ENCODE data around the gene ZMYM4.
"Not testable (repeated sequence)": the region's sequence is repeated elsewhere in the genome, so short reads cannot be mapped to it uniquely, and the experiment has no call there.

The ZMYM4 gene

GRCh38 chr1:35326246-35326866 lies 57.8 kb downstream of the ZMYM4 start:
- TF ChIP-seq CSDC2 (CRISPR knock-in tag; IDR thresholded peaks at IDR 0.05), result no peak
- TF ChIP-seq PPARA (CRISPR knock-in tag; IDR thresholded peaks at IDR 0.05; ENCODE audit: borderline replicate concordance), result no peak
- TF ChIP-seq ZC3H10 (CRISPR knock-in tag; IDR thresholded peaks at IDR 0.05), result no peak
- TF ChIP-seq ZFP30 (CRISPR knock-in tag; IDR thresholded peaks at IDR 0.05), result no peak
- no peak for TF ChIP-seq ZNF565 (CRISPR knock-in tag; conservative IDR thresholded peaks at IDR 0.05; ENCODE audit: low read depth)
- TF ChIP-seq TSHZ2 (CRISPR knock-in tag; IDR thresholded peaks at IDR 0.05), result no peak
- no peak for TF ChIP-seq ARNTL (CRISPR knock-in tag; IDR thresholded peaks at IDR 0.05; ENCODE audit: borderline replicate concordance, low read depth)
- ATAC-seq, result no peak

DNA sequence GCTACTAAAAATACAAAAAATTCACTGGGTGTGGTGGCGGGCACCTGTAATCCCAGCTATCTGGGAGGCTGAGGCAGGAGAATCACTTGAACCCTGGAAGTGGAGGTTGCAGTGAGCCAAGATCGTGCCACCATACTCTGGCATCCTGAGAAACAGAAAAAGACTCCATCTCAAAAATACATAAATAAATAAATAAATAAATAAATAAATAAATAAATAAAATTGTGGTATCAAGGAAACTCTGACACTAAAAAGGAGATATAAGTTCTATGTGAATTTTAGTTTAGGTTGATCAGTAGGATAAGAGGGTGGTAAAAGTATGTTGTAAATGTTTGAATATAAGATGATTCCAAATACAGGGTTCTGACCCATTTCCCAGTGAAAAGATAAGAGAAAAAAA lies 63.1 kb downstream of the ZMYM4 start:
- not testable (repeated sequence) for ATAC-seq

DNA sequence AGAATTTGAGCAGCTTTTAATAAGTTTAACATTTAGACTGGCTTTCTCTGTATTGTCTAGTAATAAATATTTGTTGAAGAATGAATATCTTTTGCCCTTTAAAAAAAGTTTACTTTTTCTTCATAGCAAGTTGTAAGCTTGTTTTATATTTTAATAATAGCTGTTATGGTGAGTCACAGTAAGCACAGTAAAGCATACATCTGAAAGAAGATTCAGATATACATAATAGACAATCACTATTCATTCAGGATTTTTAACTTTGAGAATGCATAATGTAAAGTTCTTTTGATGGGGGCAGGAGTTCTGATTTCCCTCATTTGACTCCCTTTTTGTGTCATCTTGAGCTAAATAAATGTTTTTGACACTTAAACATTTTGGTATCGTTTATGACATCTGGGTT lies 66.0 kb downstream of the ZMYM4 start:
- TF ChIP-seq ZNF565 (CRISPR knock-in tag; conservative IDR thresholded peaks at IDR 0.05; ENCODE audit: low read depth), result no peak
- TF ChIP-seq, protein P1, sequence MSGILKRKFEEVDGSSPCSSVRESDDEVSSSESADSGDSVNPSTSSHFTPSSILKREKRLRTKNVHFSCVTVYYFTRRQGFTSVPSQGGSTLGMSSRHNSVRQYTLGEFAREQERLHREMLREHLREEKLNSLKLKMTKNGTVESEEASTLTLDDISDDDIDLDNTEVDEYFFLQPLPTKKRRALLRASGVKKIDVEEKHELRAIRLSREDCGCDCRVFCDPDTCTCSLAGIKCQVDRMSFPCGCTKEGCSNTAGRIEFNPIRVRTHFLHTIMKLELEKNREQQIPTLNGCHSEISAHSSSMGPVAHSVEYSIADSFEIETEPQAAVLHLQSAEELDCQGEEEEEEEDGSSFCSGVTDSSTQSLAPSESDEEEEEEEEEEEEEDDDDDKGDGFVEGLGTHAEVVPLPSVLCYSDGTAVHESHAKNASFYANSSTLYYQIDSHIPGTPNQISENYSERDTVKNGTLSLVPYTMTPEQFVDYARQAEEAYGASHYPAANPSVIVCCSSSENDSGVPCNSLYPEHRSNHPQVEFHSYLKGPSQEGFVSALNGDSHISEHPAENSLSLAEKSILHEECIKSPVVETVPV (CRISPR knock-in tag; IDR thresholded peaks at IDR 0.05), result no peak
- TF ChIP-seq, protein P2, sequence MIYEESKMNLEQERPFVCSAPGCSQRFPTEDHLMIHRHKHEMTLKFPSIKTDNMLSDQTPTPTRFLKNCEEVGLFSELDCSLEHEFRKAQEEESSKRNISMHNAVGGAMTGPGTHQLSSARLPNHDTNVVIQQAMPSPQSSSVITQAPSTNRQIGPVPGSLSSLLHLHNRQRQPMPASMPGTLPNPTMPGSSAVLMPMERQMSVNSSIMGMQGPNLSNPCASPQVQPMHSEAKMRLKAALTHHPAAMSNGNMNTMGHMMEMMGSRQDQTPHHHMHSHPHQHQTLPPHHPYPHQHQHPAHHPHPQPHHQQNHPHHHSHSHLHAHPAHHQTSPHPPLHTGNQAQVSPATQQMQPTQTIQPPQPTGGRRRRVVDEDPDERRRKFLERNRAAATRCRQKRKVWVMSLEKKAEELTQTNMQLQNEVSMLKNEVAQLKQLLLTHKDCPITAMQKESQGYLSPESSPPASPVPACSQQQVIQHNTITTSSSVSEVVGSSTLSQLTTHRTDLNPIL (CRISPR knock-in tag; IDR thresholded peaks at IDR 0.05; ENCODE audit: low read depth), result no peak
- no peak for TF ChIP-seq ZC3H10 (CRISPR knock-in tag; IDR thresholded peaks at IDR 0.05)
- no peak for TF ChIP-seq ZFP30 (CRISPR knock-in tag; IDR thresholded peaks at IDR 0.05)
- TF ChIP-seq ARNTL (CRISPR knock-in tag; IDR thresholded peaks at IDR 0.05; ENCODE audit: borderline replicate concordance, low read depth), result no peak
- TF ChIP-seq GLIS3 (CRISPR knock-in tag; IDR thresholded peaks at IDR 0.05), result no peak
- TF ChIP-seq BACH2 (CRISPR knock-in tag; IDR thresholded peaks at IDR 0.05; ENCODE audit: borderline replicate concordance), result no peak
- no peak for TF ChIP-seq RARB (CRISPR knock-in tag; IDR thresholded peaks at IDR 0.05)
- no peak for TF ChIP-seq ZNF70 (CRISPR knock-in tag; IDR thresholded peaks at IDR 0.05)
- no peak for TF ChIP-seq ZNF8 (CRISPR knock-in tag; IDR thresholded peaks at IDR 0.05)
- ATAC-seq, result no peak

DNA sequence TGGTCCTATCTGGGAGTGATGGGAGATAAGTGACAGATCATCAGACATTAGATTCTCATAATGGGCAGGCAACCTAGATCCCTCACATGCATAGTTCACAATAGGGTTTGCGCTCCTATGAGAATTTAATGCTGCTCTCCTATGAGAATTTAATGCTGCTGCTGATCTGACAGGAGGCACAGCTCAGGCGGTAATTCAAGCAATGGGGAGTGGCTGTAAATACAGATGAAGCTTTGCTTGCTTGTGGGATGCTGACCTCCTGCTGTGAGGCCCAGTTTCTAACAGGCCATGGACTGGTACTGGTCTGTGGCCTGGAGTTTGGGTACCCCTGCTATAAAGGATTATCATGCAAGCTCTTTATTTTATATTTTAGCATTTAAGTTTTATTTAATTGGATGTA lies 72.0 kb downstream of the ZMYM4 start:
- no peak for ATAC-seq
- no peak for TF ChIP-seq RARB (CRISPR knock-in tag; IDR thresholded peaks at IDR 0.05)
- no peak for TF ChIP-seq OSR1 (CRISPR knock-in tag; IDR thresholded peaks at IDR 0.05)
- no peak for TF ChIP-seq ISL1 (CRISPR knock-in tag; IDR thresholded peaks at IDR 0.05)
- no peak for TF ChIP-seq ESRRG (CRISPR knock-in tag; IDR thresholded peaks at IDR 0.05)
- TF ChIP-seq, protein P3, sequence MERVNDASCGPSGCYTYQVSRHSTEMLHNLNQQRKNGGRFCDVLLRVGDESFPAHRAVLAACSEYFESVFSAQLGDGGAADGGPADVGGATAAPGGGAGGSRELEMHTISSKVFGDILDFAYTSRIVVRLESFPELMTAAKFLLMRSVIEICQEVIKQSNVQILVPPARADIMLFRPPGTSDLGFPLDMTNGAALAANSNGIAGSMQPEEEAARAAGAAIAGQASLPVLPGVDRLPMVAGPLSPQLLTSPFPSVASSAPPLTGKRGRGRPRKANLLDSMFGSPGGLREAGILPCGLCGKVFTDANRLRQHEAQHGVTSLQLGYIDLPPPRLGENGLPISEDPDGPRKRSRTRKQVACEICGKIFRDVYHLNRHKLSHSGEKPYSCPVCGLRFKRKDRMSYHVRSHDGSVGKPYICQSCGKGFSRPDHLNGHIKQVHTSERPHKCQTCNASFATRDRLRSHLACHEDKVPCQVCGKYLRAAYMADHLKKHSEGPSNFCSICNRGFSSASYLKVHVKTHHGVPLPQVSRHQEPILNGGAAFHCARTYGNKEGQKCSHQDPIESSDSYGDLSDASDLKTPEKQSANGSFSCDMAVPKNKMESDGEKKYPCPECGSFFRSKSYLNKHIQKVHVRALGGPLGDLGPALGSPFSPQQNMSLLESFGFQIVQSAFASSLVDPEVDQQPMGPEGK (CRISPR knock-in tag; IDR thresholded peaks at IDR 0.05; ENCODE audit: borderline replicate concordance), result no peak
- no peak for TF ChIP-seq ZFP3 (CRISPR knock-in tag; IDR thresholded peaks at IDR 0.05)
- no peak for TF ChIP-seq GLIS3 (CRISPR knock-in tag; IDR thresholded peaks at IDR 0.05)
- TF ChIP-seq CSDC2 (CRISPR knock-in tag; IDR thresholded peaks at IDR 0.05), result no peak
- TF ChIP-seq TOX (CRISPR knock-in tag; IDR thresholded peaks at IDR 0.05; ENCODE audit: borderline replicate concordance), result no peak
- TF ChIP-seq ARNTL (CRISPR knock-in tag; IDR thresholded peaks at IDR 0.05; ENCODE audit: borderline replicate concordance, low read depth), result no peak
- TF ChIP-seq, protein P4, sequence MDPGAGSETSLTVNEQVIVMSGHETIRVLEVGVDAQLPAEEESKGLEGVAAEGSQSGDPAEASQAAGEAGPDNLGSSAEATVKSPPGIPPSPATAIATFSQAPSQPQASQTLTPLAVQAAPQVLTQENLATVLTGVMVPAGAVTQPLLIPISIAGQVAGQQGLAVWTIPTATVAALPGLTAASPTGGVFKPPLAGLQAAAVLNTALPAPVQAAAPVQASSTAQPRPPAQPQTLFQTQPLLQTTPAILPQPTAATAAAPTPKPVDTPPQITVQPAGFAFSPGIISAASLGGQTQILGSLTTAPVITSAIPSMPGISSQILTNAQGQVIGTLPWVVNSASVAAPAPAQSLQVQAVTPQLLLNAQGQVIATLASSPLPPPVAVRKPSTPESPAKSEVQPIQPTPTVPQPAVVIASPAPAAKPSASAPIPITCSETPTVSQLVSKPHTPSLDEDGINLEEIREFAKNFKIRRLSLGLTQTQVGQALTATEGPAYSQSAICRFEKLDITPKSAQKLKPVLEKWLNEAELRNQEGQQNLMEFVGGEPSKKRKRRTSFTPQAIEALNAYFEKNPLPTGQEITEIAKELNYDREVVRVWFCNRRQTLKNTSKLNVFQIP (CRISPR knock-in tag; IDR thresholded peaks at IDR 0.05; ENCODE audit: borderline replicate concordance, low read depth), result no peak
- no peak for TF ChIP-seq BACH2 (CRISPR knock-in tag; IDR thresholded peaks at IDR 0.05; ENCODE audit: borderline replicate concordance)
- TF ChIP-seq TSHZ2 (CRISPR knock-in tag; IDR thresholded peaks at IDR 0.05), result no peak
- TF ChIP-seq ZC3H10 (CRISPR knock-in tag; IDR thresholded peaks at IDR 0.05), result no peak
- TF ChIP-seq ZFP30 (CRISPR knock-in tag; IDR thresholded peaks at IDR 0.05), result no peak
- TF ChIP-seq, protein P1 (CRISPR knock-in tag; IDR thresholded peaks at IDR 0.05), result no peak
- TF ChIP-seq PPARA (CRISPR knock-in tag; IDR thresholded peaks at IDR 0.05; ENCODE audit: borderline replicate concordance), result no peak
- no peak for TF ChIP-seq ZNF70 (CRISPR knock-in tag; IDR thresholded peaks at IDR 0.05)

All from SK-N-SH treated with all-trans-retinoic acid at 6 μM for 48 hours (cell line).